Measurements from ENCODE around the gene SUSD2.

GRCh38 chr22:24205438-24206195 is 24.3 kb downstream of the SUSD2 start:
- TF ChIP-seq SREBF1 (IDR thresholded peaks at IDR 0.05; ENCODE audit: borderline replicate concordance, low read depth, low read length) (no peak), MXI1 (IDR thresholded peaks at IDR 0.05; ENCODE audit: low read depth, low read length) (no peak), PRMT5 (CRISPR knock-in tag; IDR thresholded peaks at IDR 0.05) (no peak)
